GM12878 (cell line): Measurements from ENCODE around the gene ARL4D. TPM values are rescaled to one million over a fixed set of nuclear protein-coding genes. Genes with fewer than 3 reads are reported as not detected.
A peak's percentile ranks its signal among the peaks of the same experiment; 100 is the strongest.

Experiments
- BCL3 ChIP-seq: IDR thresholded peaks from 2 replicates; pipeline ENCODE4 v1.6.1; 2011; ENCODE audit warnings: borderline replicate concordance, low read depth, mild to moderate bottlenecking, moderate library complexity, low read length; ENCODE audit not compliant: insufficient read depth, poor library complexity, severe bottlenecking
- CBX5 ChIP-seq: sonication (generic); IDR thresholded peaks from 2 replicates; pipeline ENCODE4 v1.6.1; 2016; ENCODE audit warnings: low read depth, moderate library complexity, mild to moderate bottlenecking, inconsistent platforms
- CREB1 ChIP-seq: IDR thresholded peaks from 2 replicates; pipeline ENCODE4 v1.6.1; 2012; ENCODE audit warnings: low read depth, mild to moderate bottlenecking, inconsistent platforms
- DPF2 ChIP-seq: fragments of 450-650 bp; IDR thresholded peaks from 2 replicates; pipeline ENCODE4 v1.6.1; 2017; ENCODE audit warnings: mild to moderate bottlenecking
- E2F8 ChIP-seq: fragments of 450-650 bp; IDR thresholded peaks from 2 replicates; pipeline ENCODE4 v1.6.1; 2018; ENCODE audit warnings: mild to moderate bottlenecking, low read depth, moderate library complexity; ENCODE audit not compliant: partially characterized antibody
- EED ChIP-seq: sonication (generic); IDR thresholded peaks from 2 replicates; pipeline ENCODE4 v1.6.1; 2016; ENCODE audit warnings: antibody characterized with exemption, low read depth
- ELK1 ChIP-seq: IDR thresholded peaks from 2 replicates; pipeline ENCODE4 v1.6.1; 2012; ENCODE audit warnings: low read depth, low read length, improper control_type of control experiment
- EP300 ChIP-seq, 2 experiments: fragments of 150-350 bp in 1 of 2; IDR thresholded peaks; 2 replicates each; pipeline ENCODE4 v1.6.1; 2011 to 2012; ENCODE audit warnings: low read depth in 2 of 2, low read length in 2 of 2, borderline replicate concordance in 1 of 2, improper control_type of control experiment in 1 of 2, inconsistent platforms in 1 of 2; ENCODE audit not compliant: control insufficient read depth in 1 of 2
- ESRRA ChIP-seq: IDR thresholded peaks from 2 replicates; pipeline ENCODE4 v1.6.1; 2012; ENCODE audit warnings: mild to moderate bottlenecking, low read length, improper control_type of control experiment
- FOXK2 ChIP-seq: fragments of 450-650 bp; IDR thresholded peaks from 2 replicates; pipeline ENCODE4 v1.6.1; 2017; ENCODE audit warnings: mild to moderate bottlenecking, moderate library complexity
- FOXM1 ChIP-seq: IDR thresholded peaks from 2 replicates; pipeline ENCODE4 v1.6.1; 2012; ENCODE audit warnings: low read depth, mild to moderate bottlenecking, inconsistent platforms, low read length, moderate library complexity
- HDAC6 ChIP-seq: fragments of 200-600 bp; sonication (generic); IDR thresholded peaks from one replicate; pipeline ENCODE4 v1.8.0; 2017; ENCODE audit warnings: antibody characterized with exemption; ENCODE audit not compliant: unreplicated experiment
- JUNB ChIP-seq: IDR thresholded peaks from 2 replicates; pipeline ENCODE4 v1.6.1; 2016; ENCODE audit warnings: antibody characterized with exemption, mild to moderate bottlenecking
- MAX ChIP-seq: IDR thresholded peaks from 2 replicates; pipeline ENCODE4 v1.6.1; 2012; ENCODE audit warnings: low read depth, low read length, improper control_type of control experiment
- RAD51 ChIP-seq: fragments of 450-650 bp; IDR thresholded peaks from 2 replicates; pipeline ENCODE4 v1.6.1; 2016; ENCODE audit warnings: moderate library complexity, mild to moderate bottlenecking, inconsistent platforms
- RELA ChIP-seq: fragments of 450-650 bp; IDR thresholded peaks from 2 replicates; pipeline ENCODE4 v1.8.0; 2014; ENCODE audit warnings: borderline replicate concordance; ENCODE audit not compliant: partially characterized antibody
- SMAD1 ChIP-seq: fragments of 450-650 bp; IDR thresholded peaks from 2 replicates; pipeline ENCODE4 v1.6.1; 2018; ENCODE audit warnings: mild to moderate bottlenecking, low read depth; ENCODE audit not compliant: partially characterized antibody
- ZNF207 ChIP-seq: fragments of 450-650 bp; IDR thresholded peaks from 2 replicates; pipeline ENCODE4 v1.6.1; 2014; ENCODE audit warnings: antibody characterized with exemption, mild to moderate bottlenecking, borderline replicate concordance
- ZNF217 ChIP-seq: fragments of 450-650 bp; IDR thresholded peaks from 2 replicates; pipeline ENCODE4 v1.6.1; 2017; ENCODE audit warnings: antibody characterized with exemption, mild to moderate bottlenecking
- ZNF24 ChIP-seq: fragments of 450-650 bp; IDR thresholded peaks from 2 replicates; pipeline ENCODE4 v1.6.1; 2017; ENCODE audit warnings: antibody characterized with exemption, mild to moderate bottlenecking
- ZNF687 ChIP-seq: fragments of 450-650 bp; IDR thresholded peaks from 2 replicates; pipeline ENCODE4 v1.6.1; 2017; ENCODE audit warnings: mild to moderate bottlenecking, moderate library complexity
- polyA plus RNA-seq, 11 experiments: library from polyadenylated mRNA; depleted of rRNA in 4 of 11; unstranded in 6 of 11; stranded (reverse) in 5 of 11; fragments of >200 nt; fragmentation: Nextera tagmentation in 4 of 11; fragmentation: Illumina TruSeq in 1 of 11; extraction: Ambion mirVana in 4 of 11; extraction: Trizol in 1 of 11; gene quantifications; 1 replicate in 1 of 11; 2 replicates in 10 of 11; pipeline versions ENCODE4 v1.2.1 to v1.2.3, GENCODE V29; 2011 to 2016; ENCODE audit warnings: inconsistent platforms in 2 of 11, missing spikeins in 2 of 11, low read depth in 1 of 11
- total RNA-seq, 4 experiments: library from RNA; depleted of rRNA in 3 of 4; stranded (reverse); fragments of >200 nt in 3 of 4; fragmentation: Illumina TruSeq in 1 of 4; extraction: Trizol in 1 of 4; gene quantifications; 2 replicates each; pipeline versions ENCODE4 v1.2.1 to v1.2.3, GENCODE V29; 2013 to 2021

ARL4D gene
- total and polyA plus RNA-seq, 10 of the 15 experiments (the other 5 are each of a cell fraction or from before 2014, with no cell fraction given): 0.10 to 1.5 (median 0.75) TPM

DNA sequence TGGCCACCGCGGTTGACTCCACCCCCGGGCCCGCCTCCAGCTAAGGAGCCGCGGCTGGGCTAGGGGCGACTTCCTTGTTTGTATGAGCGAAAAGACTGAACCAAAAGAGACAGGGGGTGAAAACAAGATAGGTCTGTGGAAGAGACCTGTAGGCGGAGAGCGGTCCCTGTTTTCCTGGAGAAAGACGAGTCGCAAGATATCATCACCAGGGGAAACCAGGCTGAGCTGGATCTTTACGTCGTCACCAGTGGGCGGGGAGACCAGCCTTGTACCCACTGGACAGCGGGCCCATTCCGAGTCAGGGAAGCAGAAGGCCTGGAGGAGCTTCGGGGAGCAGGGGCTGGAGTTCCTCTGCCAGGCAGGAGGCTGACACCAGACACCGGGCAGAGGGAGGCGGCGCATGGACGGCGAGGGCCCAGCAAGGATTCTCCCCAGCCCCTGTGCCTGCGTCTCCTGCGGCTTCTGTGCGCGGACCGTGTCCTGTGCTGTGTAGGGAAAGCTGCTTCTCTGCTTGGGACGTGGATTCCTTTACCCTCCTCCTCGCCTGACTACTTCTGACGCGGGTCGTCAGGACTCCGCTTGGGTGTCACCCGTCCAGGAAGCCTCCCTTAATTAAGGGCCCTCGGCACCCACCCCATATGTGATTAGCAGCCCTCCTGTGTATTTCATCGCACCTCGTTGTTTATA, 10.3 kb upstream of the ARL4D start (continued):
- TF ChIP-seq BCL3 (no peak), EED (peak; percentile 24; the same call in 1 of the 2 replicates), ZNF687 (peak; percentile 57; the same call in 1 of the 2 replicates), DPF2 (no peak), ESRRA (no peak), ZNF217 (no peak), E2F8 (no peak), ZNF24 (no peak), CBX5 (no peak), RAD51 (no peak), RELA (peak; percentile 19), FOXK2 (peak; percentile 74), CREB1 (0 out of 2 replicates have a peak, but pooled peaks have one; percentile 36), MAX (no peak), ELK1 (no peak), FOXM1 (no peak), JUNB (no peak), EP300 (IDR thresholded peaks at IDR 0.05; ENCODE audit: borderline replicate concordance in 1 of 2, control insufficient read depth in 1 of 2, low read depth in 2 of 2, low read length in 2 of 2) (peak in 1 of 2 experiments; percentile 15; a peak in 1 of 4 replicates), SMAD1 (peak; percentile 27), HDAC6 (no peak), ZNF207 (no peak)
